GM18861 (cell line): ENCODE measurements around the gene SLFN13.
"Not testable (repeated sequence)": the region's sequence is repeated elsewhere in the genome, so short reads cannot be mapped to it uniquely, and the experiment has no call there.

Source experiments
- ATAC-seq: cut with Tn5 transposase; IDR thresholded peaks from one replicate; pipeline ENCODE4 v1.9.1; 2021; ENCODE audit not compliant: unreplicated experiment

Gene SLFN13

DNA sequence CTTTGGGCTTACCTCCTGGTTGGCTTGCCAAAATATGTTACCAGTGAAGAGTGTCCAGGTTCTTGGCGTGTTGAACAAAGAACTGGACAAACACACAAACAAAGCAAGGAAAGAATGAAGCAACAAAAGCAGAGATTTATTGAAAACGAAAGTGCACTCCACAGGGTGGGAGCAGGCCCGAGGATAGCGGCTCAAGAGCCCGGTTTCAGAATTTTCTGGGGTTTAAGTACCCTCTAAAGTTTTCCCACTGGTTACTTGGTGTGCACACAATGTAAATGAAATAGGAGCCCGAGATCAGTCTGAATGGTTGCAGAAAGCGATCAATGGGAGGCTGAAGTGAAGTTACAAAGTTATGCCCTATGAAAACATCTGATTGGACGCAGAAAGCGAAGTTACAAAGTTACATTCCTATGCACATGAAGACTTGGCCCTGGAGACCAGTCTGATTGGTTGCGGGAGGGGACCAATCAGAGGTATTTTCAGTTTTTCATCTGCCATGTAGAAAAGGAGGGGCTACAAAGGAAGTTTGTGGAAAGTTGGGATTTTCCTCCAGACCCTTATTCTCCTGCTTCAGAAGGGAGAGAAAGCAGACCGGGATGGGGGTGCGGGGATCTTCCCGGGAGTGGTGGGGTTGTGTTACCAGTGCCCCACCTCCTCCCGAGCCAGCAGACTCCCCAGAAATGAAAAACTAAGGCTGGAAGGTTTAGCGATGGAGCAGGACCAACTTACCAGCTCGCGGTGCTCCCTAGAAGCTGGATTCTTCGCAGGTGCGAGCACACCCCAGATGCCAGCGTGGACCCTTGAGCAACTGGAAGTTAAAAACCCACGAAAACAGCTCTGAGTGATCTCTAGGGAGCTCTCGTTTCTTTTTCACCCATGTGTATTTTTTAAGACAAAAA lies 16.1 kb downstream of the SLFN13 start, which contains the start of gene SLFN12:
Gene SLFN12, minus strand, starts transcription at position 325 of the 899 bp plus-strand sequence. CDS start 9,472 bp downstream, outside the sequence.
- peak; percentile 82 for ATAC-seq

DNA sequence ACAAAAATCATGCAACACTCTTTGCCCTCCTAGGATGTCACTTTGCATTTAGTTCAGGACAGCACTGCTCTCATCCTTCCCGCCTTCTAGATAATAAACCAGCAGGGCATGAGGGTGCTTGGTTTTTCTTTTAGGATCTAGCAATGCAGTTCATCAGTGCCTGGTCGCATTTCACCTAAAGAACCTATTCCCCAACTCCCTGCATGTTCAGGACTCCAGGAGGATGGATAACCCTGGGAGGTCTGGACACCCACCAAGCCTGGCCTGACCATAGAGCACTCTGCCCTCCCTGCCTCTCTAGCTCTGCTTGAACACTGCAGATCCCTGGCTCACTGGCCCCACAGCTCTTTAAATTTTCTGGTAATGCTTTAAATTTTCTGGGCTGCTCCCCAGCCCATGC lies 18.9 kb downstream of the SLFN13 start:
- ATAC-seq, result no peak

DNA sequence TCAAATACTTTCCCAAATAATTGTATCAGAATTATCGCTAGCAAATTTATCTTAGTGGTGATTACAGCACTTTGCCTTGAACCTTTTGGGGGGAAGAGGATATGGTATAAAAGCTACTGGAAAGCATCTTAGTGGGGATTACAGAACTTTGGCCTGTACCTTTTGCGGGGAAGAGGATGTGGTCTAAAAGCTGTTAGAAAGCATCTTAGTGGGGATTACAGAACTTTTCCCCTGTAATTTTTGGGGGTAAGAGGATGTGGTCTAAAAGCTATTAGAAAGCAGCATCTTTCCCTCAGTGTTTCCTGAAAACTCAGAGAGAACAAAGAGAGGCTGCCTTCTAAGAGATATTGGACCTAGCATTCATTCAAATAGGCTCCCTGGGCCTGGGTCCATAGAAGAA lies 20.3 kb downstream of the SLFN13 start:
- ATAC-seq, result no peak

DNA sequence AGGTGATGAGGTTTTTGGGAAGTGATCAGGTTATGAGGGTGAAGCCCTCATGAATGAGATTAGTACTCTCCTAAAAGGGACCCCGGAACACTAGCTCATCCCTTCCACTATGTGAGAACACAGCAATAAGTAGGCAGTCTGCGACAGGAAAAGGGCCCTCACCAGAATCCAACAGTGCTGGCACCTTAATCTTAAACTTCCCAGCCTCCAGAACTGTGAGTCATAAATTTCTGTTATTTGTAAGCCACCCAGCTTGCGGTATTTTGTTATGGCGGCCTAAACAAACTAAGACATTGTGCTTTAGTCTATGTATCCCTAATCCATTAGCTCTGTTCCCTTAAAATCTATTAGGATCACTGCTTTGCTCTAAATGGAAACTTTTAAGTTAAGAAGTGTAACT lies 24.8 kb downstream of the SLFN13 start:
- ATAC-seq, result no peak

DNA sequence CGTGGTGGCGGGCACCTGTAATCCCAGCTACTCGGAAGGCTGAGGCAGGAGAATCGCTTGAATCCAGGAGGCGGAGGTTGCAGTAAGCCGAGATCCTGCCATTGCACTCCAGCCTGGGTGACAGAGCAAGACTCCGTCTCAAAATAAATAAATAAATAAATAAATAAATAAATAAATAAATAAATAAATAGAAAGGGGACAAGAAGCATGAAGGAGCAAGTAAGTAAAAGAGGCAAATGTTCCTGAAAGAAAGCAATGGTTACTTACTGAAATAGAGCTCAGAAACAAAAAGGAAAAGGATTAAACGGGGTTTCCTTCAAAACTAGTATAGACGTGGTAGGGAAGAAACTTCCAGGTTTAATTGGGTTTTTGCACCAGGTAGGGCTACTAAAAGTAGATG lies 27.5 kb downstream of the SLFN13 start:
- ATAC-seq, result not testable (repeated sequence)

DNA sequence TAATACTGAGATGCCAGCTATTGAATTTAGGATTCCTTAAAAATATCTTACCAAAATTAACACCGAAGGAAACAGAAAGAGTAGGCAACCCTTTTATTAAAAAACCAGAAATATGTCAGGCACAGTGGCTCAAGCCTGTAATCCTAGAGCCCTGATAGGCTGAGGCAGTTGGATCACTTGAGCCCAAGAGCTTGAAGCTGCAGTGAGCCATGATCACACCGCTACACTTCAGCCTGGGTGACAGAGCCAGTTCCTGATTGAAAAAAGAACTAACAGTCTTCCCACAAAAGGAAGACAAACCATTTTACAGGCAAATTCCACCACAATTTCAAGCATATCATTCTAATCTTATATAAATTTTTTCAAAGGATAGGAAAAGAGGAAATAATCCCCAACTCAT lies 31.9 kb downstream of the SLFN13 start:
- no peak for ATAC-seq

DNA sequence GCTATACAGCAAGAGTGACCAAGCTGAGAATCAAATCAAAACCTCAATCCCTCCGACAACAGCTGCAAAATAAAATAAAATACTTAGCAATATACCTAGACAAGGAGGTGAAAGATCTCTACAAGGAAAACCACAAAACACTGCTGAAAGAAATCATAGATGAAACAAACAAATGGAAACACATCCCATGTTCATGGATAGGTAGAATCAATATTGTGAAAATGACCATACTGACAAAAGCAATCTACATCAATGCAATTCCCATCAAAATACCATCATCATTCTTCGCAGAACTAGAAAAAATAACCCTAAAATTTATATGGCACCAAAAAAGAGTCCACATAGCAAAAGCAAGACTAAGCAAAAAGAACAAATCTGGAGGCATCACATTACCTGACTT lies 33.9 kb downstream of the SLFN13 start:
- not testable (repeated sequence) for ATAC-seq

DNA sequence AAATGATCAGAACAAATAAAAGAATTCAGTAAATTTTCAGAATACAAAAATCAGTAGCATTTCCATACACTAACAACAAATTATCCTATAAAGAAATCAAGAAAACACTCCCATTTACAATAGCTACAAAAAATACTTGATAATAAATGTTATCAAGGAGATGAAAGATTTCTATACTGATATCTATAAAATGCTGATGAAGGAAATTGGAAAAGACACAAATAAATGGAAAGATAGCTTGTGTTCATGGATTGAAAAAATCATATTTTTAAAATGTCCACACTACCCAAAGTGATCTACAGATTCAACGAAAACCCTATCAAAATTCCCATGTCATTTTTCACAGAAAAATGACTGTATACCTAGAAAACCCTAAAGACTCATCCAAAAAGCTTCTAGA lies 34.3 kb downstream of the SLFN13 start:
- no peak for ATAC-seq

DNA sequence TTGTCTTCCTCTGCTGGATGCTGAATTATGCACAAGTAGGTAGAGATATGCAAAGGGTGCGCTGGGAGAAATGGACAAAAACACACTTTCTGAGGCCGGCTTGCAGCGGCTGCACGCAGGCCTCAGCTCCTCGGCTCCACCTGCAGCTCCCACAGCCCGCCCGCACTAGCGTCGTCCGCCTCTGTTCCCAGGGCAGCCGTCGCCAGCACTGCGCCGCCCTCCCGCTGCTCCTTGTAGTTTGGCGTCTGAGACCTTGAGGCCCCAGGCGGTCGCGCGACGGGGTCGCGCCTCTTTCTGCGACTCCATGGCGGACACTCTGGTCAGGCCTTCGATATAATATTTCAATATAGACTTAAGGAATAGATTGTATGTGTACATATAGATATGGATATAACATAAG lies 41.0 kb downstream of the SLFN13 start:
- no peak for ATAC-seq

DNA sequence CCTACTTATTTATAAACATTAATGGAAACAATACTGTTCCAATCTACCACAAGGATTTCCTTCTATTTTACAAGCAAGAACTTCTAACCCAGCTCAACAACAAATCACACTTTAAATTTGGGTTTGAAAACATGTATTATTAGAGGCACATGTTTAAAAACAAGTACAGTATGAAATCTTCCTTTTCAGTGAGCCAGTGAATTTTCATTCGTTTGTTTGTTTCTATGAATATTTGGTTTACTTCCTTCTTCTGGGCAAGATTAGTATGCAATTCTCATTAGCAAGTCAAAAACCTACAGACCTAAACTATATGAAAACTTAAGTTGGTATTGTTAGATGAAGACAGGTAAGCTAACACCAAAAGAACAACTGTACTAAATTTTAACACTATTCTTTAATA lies 42.0 kb downstream of the SLFN13 start:
- ATAC-seq, result no peak

DNA sequence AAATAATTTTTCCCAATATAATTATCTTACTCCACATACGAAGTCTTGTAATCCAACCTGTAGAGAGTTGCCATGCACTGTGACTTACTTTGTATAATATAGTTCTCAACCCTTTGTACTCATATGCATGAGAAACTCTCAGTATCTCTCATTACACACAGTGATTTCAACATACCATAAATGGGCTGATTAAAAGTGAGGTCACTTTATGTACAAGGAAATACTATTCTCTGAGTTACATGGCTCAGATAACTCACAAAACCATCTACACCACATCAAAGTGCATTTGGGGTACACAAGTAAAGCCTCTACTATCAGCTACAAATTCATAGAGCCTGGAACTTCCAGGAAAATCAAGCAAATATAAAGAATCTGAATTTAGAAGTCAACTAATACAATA lies 44.2 kb downstream of the SLFN13 start:
- no peak for ATAC-seq

DNA sequence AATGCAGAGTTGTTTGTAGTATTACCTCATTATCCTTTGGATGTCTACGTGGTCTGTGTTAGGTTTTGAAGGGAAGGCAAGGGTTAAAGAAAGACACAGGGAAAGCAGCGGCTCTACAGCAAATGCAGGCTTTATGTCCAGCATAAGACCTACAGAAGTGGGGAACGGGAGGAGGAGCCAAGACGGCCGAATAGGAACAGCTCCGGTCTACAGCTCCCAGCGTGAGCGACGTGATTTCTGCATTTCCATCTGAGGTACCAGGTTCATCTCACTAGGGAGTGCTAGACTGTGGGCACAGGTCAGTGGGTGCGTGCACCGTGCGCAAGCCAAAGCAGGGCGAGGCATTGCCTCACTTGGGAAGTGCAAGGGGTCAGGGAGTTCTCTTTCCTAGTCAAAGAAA lies 54.8 kb downstream of the SLFN13 start:
- not testable (repeated sequence) for ATAC-seq

DNA sequence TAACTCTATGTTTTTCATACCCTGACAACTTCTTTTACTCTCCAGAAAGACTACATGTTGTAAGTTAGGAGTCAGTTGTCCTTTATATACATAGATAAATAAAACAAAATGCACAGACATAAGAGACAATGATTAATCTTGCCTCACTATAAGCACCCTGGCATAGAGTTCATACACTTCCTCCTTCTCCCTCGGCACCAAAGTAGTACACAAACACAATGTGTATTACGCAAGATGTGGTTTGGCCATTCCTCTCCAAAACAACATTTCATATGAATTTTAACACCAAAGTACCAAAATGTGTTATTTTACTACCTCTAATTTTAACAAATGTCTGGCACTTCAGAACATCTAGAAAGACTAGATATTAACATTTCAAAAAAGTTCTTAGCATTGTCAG lies 57.9 kb downstream of the SLFN13 start:
- ATAC-seq, result no peak

DNA sequence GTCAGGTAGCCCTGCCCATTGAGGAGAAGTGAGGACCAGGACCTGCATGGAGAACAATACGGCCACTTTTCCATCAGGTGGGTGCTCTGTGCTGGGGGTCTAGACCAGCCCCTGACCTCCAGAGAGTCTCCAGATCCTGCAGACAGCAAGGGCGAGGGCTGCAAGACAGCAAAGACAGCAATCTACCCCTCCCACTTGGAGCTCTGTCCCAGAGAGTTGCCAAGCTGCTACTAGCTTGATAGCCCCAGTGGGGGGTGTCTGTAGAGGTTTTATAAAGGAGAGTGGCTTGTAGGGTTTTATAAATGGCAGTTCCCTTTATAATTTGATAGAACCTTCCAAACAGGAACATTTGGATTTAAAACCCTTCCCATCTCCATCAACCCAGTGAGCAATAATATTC lies 58.4 kb downstream of the SLFN13 start:
- ATAC-seq, result no peak

DNA sequence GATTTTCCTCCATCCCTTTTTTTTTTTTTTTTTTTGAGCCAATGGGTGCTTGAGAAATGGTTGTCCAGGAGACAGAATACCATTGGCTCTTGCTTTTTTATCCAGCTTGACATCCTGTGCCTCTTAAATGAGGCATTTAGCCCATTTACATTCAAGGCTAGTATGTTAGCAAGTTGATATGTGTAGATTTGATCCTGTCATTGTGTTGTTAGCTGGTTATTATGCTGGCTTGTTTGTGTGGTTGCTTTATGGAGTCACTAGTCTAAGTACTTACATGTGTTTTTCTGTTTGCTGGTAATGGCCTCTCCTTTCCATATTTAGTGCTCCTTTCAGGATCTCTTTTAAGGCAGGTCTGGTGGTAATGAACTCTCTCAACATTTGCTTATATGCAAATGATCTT lies 61.1 kb downstream of the SLFN13 start:
- no peak for ATAC-seq
